Endothelial cell of umbilical vein (primary cell): Measurements from ENCODE around the gene CIITA. TPM values are rescaled to one million over a fixed set of nuclear protein-coding genes. Genes with fewer than 3 reads are reported as not detected.

Experiments used
- BruUV-seq: library from RNA; stranded (reverse); fragments of 400-500 nt; replicated peaks from 2 replicates; lab custom pipeline; 2021; lab: Mats Ljungman, UMichigan
- CTCF ChIA-PET: fragments of 300-600, 350-600 bp; sonication (Branson Sonifier 250); formaldehyde crosslinking; loops from one replicate; lab custom pipeline; 2021; ENCODE audit warnings: antibody characterized with exemption, inconsistent platforms; lab: Charles Lee
- POLR2A ChIA-PET: fragments of 300-600, 350-600 bp; sonication (Branson Sonifier 250); formaldehyde crosslinking; loops from one replicate; lab custom pipeline; 2021; ENCODE audit warnings: antibody characterized with exemption, inconsistent platforms; lab: Charles Lee
- DNase-seq: peaks from one replicate; pipeline ENCODE4 v3.0.0-alpha.2; 2011; ENCODE audit warnings: low read depth, low spot score
- FAIRE-seq: peaks from 2 replicates; lab custom pipeline; 2011; peaks lifted over from hg19 to GRCh38; lab: Jason Lieb, UNC
- H2AFZ ChIP-seq: 2 replicates; pipeline ENCODE4 v1.6.0; 2012; ENCODE audit warnings: low read depth, low read length, control low read depth, inconsistent platforms
- H3K27ac ChIP-seq: 2 replicates; pipeline ENCODE4 v1.5.1; 2011; ENCODE audit warnings: low read depth, mild to moderate bottlenecking, control low read depth, low read length, moderate library complexity; ENCODE audit not compliant: insufficient read depth
- H3K27me3 ChIP-seq, 2 experiments: 2 replicates each; pipeline versions ENCODE4 v1.6.0 to v1.6.1; 2011; ENCODE audit warnings: low read length in 2 of 2, mixed read lengths in 1 of 2; ENCODE audit not compliant: control insufficient read depth in 2 of 2, insufficient read depth in 2 of 2
- H3K36me3 ChIP-seq, 2 experiments: 2 replicates in 1 of 2; 3 replicates in 1 of 2; pipeline ENCODE4 v1.5.1; 2011; ENCODE audit warnings: low read length in 2 of 2, mild to moderate bottlenecking in 1 of 2, moderate library complexity in 1 of 2; ENCODE audit not compliant: control insufficient read depth in 2 of 2, insufficient read depth in 2 of 2; ENCODE audit errors: extremely low read depth in 1 of 2
- H3K4me1 ChIP-seq: 3 replicates; pipeline ENCODE4 v1.5.1; 2011; ENCODE audit warnings: mild to moderate bottlenecking, low read length; ENCODE audit not compliant: control insufficient read depth, insufficient read depth; ENCODE audit errors: extremely low read depth
- H3K4me2 ChIP-seq: 2 replicates; pipeline ENCODE4 v1.6.1; 2011; ENCODE audit warnings: low read length, control low read depth, mixed read lengths; ENCODE audit not compliant: insufficient read depth
- H3K4me3 ChIP-seq, 3 experiments: fragments of 200-600 bp in 1 of 3; sonication (generic), shearing (Covaris generic) in 1 of 3; replicated peaks in 1 of 3; 2 replicates each; pipeline ENCODE4 v1.5.1; 2011 to 2016; ENCODE audit warnings: control low read depth in 3 of 3, low read length in 3 of 3, mild to moderate bottlenecking in 2 of 3, inconsistent platforms in 1 of 3, low read depth in 1 of 3, moderate library complexity in 1 of 3; ENCODE audit not compliant: insufficient read depth in 1 of 3
- H3K79me2 ChIP-seq: 2 replicates; pipeline ENCODE4 v1.6.0; 2012; ENCODE audit warnings: low read length, inconsistent platforms; ENCODE audit not compliant: control insufficient read depth, insufficient read depth
- H3K9ac ChIP-seq: replicated peaks from 2 replicates; pipeline ENCODE3; 2011; ENCODE audit warnings: low read length, control low read depth; ENCODE audit not compliant: insufficient read depth; ENCODE audit errors: extremely low read depth
- H3K9me1 ChIP-seq: replicated peaks from 3 replicates; pipeline ENCODE4 v1.6.0; 2011; ENCODE audit warnings: mild to moderate bottlenecking, low read length; ENCODE audit not compliant: control insufficient read depth, insufficient read depth; ENCODE audit errors: extremely low read depth
- H3K9me3 ChIP-seq: replicated peaks from 2 replicates; pipeline ENCODE4 v1.5.1; 2012; ENCODE audit warnings: low read length, inconsistent platforms; ENCODE audit not compliant: control insufficient read depth, insufficient read depth
- H4K20me1 ChIP-seq: replicated peaks from 2 replicates; pipeline ENCODE3; 2011; ENCODE audit warnings: mild to moderate bottlenecking, low read length; ENCODE audit not compliant: control insufficient read depth, insufficient read depth; ENCODE audit errors: extremely low read depth
- EZH2 ChIP-seq: IDR thresholded peaks from 2 replicates; pipeline ENCODE4 v1.6.1; 2012; ENCODE audit warnings: borderline replicate concordance, low read depth, mild to moderate bottlenecking, moderate library complexity, low read length, inconsistent platforms; ENCODE audit not compliant: severe bottlenecking
- FOS ChIP-seq: IDR thresholded peaks from 2 replicates; pipeline ENCODE4 v1.6.1; 2011; ENCODE audit warnings: mild to moderate bottlenecking, low read length, moderate library complexity, borderline replicate concordance; ENCODE audit not compliant: insufficient read depth
- GATA2 ChIP-seq: IDR thresholded peaks from 2 replicates; pipeline ENCODE4 v1.7.0; 2011; ENCODE audit warnings: low read depth, mild to moderate bottlenecking, moderate library complexity, mixed read lengths, low read length; ENCODE audit not compliant: insufficient read length, insufficient read depth
- JUN ChIP-seq: IDR thresholded peaks from 2 replicates; pipeline ENCODE4 v1.6.1; 2011; ENCODE audit warnings: borderline replicate concordance, low read depth; ENCODE audit not compliant: insufficient read length, insufficient read depth
- MYC ChIP-seq: IDR thresholded peaks from one replicate; pipeline ENCODE4 v1.6.1; 2011; ENCODE audit warnings: mild to moderate bottlenecking, low read depth, low read length
- POLR2A ChIP-seq: IDR thresholded peaks from 2 replicates; pipeline ENCODE4 v1.6.1; 2012; ENCODE audit warnings: low read depth, mild to moderate bottlenecking, control low read depth, low read length
- POLR2AphosphoS5 ChIP-seq: IDR thresholded peaks from 2 replicates; pipeline ENCODE4 v1.6.1; 2012; ENCODE audit warnings: low read depth, mild to moderate bottlenecking, control low read depth, low read length, moderate library complexity; ENCODE audit not compliant: insufficient read depth
- dilution Hi-C: fragments of 300-500 bp; cut with MboI; formaldehyde crosslinking; loops from one replicate; pipeline ENCODE4 v1.15.0; 2019; ENCODE audit warnings: low sequenced_read_pairs; ENCODE audit not compliant: extremely low pct_ligation_motif_present
- intact Hi-C: fragments of 100-400 bp; cut with micrococcal nuclease; formaldehyde crosslinking; loops from one replicate; pipeline ENCODE4 v1.10.0; 2022
- polyA plus RNA-seq, 4 experiments: library from polyadenylated mRNA; depleted of rRNA in 3 of 4; stranded (reverse) in 3 of 4; unstranded in 1 of 4; fragments of >200 nt; gene quantifications; 2 replicates each; pipeline versions ENCODE4 v1.2.1 to v1.2.3, GENCODE V29; 2011 to 2012; ENCODE audit warnings: missing spikeins in 1 of 4
- total RNA-seq: library from RNA; stranded (reverse); gene quantifications from 2 replicates; pipeline ENCODE4 v1.2.3, GENCODE V29; 2021
- TF ChIP-seq, protein P1 (sequence below): IDR thresholded peaks from 2 replicates; pipeline ENCODE4 v1.6.1; 2011; ENCODE audit not compliant: insufficient read depth, insufficient read length
- TF ChIP-seq, protein P2 (sequence below), 2 donors: IDR thresholded peaks; 1 replicate in 1 of 2; 2 replicates in 1 of 2; pipeline ENCODE4 v1.5.1; 2011; ENCODE audit warnings: low read length in 2 of 2, mild to moderate bottlenecking in 2 of 2, moderate library complexity in 2 of 2, control low read depth in 1 of 2, inconsistent platforms in 1 of 2, low read depth in 1 of 2; ENCODE audit not compliant: insufficient read depth in 1 of 2; ENCODE audit errors: extremely low read depth in 1 of 2

Gene CIITA
- total and polyA plus RNA-seq, 2 donors (not counting 3 experiments of a cell fraction or from before 2014, with no cell fraction given), result not detected

DNA sequence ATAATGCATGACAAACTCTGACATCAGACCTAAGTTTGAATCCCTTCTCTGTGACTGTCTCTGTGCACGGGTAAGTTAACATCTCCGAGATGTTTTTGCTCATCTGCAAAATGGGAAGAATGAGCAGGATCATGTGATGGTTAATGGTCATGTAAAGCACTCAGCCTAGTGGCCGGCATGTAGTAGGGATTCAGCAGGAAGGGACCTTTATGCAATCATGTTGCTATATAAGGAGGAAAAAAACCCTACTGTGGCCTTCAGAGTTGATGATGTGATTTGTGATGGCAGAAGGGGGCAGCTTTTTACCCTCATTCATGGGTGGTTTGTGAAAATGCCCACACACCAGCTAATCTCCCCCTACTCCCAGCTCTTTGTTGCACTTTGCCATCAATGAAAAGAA, 91.5 kb downstream of the CIITA start:
- ChIA-PET CTCF (interaction anchor here (0.7 to 12.3 kb wide), 6 partner anchors 15 to 438 kb away, joined by 3 to 347 read pairs (median 6); partner anchors contain the start of genes DEXI and SOCS1), POLR2A (interaction anchor here (1.2 kb wide), 1 partner anchor 287 kb away, joined by 3 read pairs; no protein-coding TSS in a partner anchor)
- Histone ChIP-seq H3K4me2 (no peak overlapping the region), H3K27me3 (no peaks in the 10 kb centered on the region), H3K4me3 (no peak overlapping the region), H3K9ac (no peak overlapping the region), H4K20me1 (no peaks in the 10 kb centered on the region), H3K79me2 (no peaks in the 10 kb centered on the region), H3K4me1 (no peaks in the 10 kb centered on the region), H3K9me3 (no peaks in the 10 kb centered on the region), H3K36me3 (peaks cover 4 to 9% of the 10 kb centered on the region in 2 experiments), H2AFZ (no peak overlapping the region), H3K9me1 (no peaks in the 10 kb centered on the region), H3K27ac (no peak overlapping the region)
- dilution Hi-C loops (no loop called here), intact Hi-C loops (no loop called here)
- BruUV-seq, result no TSS peak
- no peak for FAIRE-seq
- TF ChIP-seq FOS (no peak), JUN (no peak), POLR2A (no peak), POLR2AphosphoS5 (no peak), EZH2 (no peak), GATA2 (no peak), MYC (no peak)
- TF ChIP-seq, protein P1, sequence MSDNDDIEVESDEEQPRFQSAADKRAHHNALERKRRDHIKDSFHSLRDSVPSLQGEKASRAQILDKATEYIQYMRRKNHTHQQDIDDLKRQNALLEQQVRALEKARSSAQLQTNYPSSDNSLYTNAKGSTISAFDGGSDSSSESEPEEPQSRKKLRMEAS, result no peak
- TF ChIP-seq, protein P2, sequence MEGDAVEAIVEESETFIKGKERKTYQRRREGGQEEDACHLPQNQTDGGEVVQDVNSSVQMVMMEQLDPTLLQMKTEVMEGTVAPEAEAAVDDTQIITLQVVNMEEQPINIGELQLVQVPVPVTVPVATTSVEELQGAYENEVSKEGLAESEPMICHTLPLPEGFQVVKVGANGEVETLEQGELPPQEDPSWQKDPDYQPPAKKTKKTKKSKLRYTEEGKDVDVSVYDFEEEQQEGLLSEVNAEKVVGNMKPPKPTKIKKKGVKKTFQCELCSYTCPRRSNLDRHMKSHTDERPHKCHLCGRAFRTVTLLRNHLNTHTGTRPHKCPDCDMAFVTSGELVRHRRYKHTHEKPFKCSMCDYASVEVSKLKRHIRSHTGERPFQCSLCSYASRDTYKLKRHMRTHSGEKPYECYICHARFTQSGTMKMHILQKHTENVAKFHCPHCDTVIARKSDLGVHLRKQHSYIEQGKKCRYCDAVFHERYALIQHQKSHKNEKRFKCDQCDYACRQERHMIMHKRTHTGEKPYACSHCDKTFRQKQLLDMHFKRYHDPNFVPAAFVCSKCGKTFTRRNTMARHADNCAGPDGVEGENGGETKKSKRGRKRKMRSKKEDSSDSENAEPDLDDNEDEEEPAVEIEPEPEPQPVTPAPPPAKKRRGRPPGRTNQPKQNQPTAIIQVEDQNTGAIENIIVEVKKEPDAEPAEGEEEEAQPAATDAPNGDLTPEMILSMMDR (IDR thresholded peaks at IDR 0.05; ENCODE audit: extremely low read depth in 1 of 2, insufficient read depth in 1 of 2, low read depth in 1 of 2, low read length in 2 of 2), result no peak
- no peak for DNase-seq
